OCI-LY3 (cell line): ENCODE results near the gene PDE4D.

Source experiments
- H2AFZ ChIP-seq: fragments of 200-600, 300-600 bp; shearing (Covaris generic); 2 replicates; pipeline ENCODE4 v1.6.0; 2014; ENCODE audit warnings: antibody characterized with exemption, low read depth, low read length
- H3K27ac ChIP-seq: fragments of 200-600, 300-600 bp; sonication (generic); 2 replicates; pipeline ENCODE4 v1.5.1; 2014; ENCODE audit warnings: mild to moderate bottlenecking, low read length, moderate library complexity, mixed read lengths
- H3K27me3 ChIP-seq: fragments of 200-600, 300-600 bp; sonication (generic); 2 replicates; pipeline ENCODE4 v1.6.1; 2014; ENCODE audit warnings: low read depth, low read length, mixed read lengths
- H3K36me3 ChIP-seq: fragments of 200-600, 300-600 bp; sonication (generic); replicated peaks from 2 replicates; pipeline ENCODE3; 2014; ENCODE audit warnings: low read depth, low read length, mixed read lengths
- H3K4me1 ChIP-seq: fragments of 300-600, 200-600 bp; sonication (generic); 2 replicates; pipeline ENCODE4 v1.6.1; 2014; ENCODE audit warnings: low read length, mixed read lengths
- H3K4me2 ChIP-seq: fragments of 200-600, 300-600 bp; sonication (generic); 2 replicates; pipeline ENCODE4 v1.6.1; 2014; ENCODE audit warnings: low read length, mixed read lengths
- H3K4me3 ChIP-seq: fragments of 300-600, 200-600 bp; sonication (generic); 2 replicates; pipeline ENCODE4 v1.5.1; 2014; ENCODE audit warnings: antibody characterized with exemption, mild to moderate bottlenecking, low read length, moderate library complexity
- H3K79me2 ChIP-seq: fragments of 300-600, 200-600 bp; shearing (Covaris generic); 2 replicates; pipeline ENCODE4 v1.6.1; 2014; ENCODE audit warnings: mild to moderate bottlenecking, low read length, mixed read lengths
- H3K9ac ChIP-seq: fragments of 300-600, 200-600 bp; shearing (Covaris generic); 2 replicates; pipeline ENCODE4 v1.6.0; 2014; ENCODE audit warnings: mild to moderate bottlenecking, low read length, moderate library complexity
- H3K9me3 ChIP-seq: fragments of 200-600, 300-600 bp; shearing (Covaris generic); 2 replicates; pipeline ENCODE4 v1.6.1; 2014; ENCODE audit warnings: low read length, mixed read lengths; ENCODE audit not compliant: insufficient read depth
- H4K20me1 ChIP-seq: fragments of 200-600, 300-600 bp; sonication (generic); 2 replicates; pipeline ENCODE4 v1.6.1; 2016; ENCODE audit warnings: low read length, mixed read lengths; ENCODE audit not compliant: insufficient read depth
- CTCF ChIP-seq: fragments of 200-600, 300-600 bp; sonication (generic); IDR thresholded peaks from 2 replicates; pipeline ENCODE4 v1.5.1; 2014; ENCODE audit warnings: antibody characterized with exemption, low read length, low read depth
- EZH2phosphoT487 ChIP-seq: fragments of 200-600 bp; shearing (Covaris generic); IDR thresholded peaks from 2 replicates; pipeline ENCODE4 v1.6.1; 2018; ENCODE audit warnings: antibody characterized with exemption, mixed run types, low read depth

PDE4D gene

DNA sequence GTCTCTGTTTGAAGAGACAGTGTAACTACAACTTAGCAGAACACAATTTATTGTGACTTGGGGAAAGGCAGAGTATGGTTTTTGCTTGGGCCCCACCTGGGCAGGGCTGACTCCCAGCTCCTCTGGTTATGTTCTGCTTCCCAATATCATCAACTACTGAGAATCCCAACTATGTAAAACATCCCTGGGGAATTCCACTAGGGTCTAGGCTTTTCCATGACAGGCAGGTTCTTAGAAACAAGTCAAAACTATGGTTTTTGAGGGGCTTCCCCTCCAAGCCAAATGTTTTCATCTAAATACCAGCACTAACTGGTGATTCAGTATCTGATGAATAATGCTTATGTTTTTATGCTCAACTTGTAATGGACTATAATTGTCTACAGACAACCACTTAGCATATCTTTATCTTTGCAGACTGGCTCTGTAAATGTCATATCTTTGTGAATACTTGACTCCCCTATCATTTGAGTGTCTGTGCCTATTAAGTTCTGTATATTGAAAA, 409.5 kb downstream of the PDE4D start:
- H3K27ac ChIP-seq = no peak overlapping the region

GRCh38 chr5:59479086-59479485, 414.4 kb downstream of the PDE4D start:
- H3K36me3 ChIP-seq = no peaks in the 10 kb centered on the region
- H3K9me3 ChIP-seq = no peaks in the 10 kb centered on the region
- H3K27me3 ChIP-seq = no peaks in the 10 kb centered on the region
- H2AFZ ChIP-seq = no peak overlapping the region
- no peak overlapping the region for H3K4me2 ChIP-seq
- H3K9ac ChIP-seq = no peak overlapping the region
- TF ChIP-seq CTCF (no peak), EZH2phosphoT487 (no peak)
- no peak overlapping the region for H3K4me3 ChIP-seq
- no peaks in the 10 kb centered on the region for H4K20me1 ChIP-seq
- H3K79me2 ChIP-seq = no peaks in the 10 kb centered on the region
- no peaks in the 10 kb centered on the region for H3K4me1 ChIP-seq
- H3K27ac ChIP-seq = no peak overlapping the region

More for the DNA sequence above, 409.5 kb downstream of the PDE4D start:
- Histone ChIP-seq H3K4me3 (no peak overlapping the region), H3K4me1 (no peaks in the 10 kb centered on the region), H3K9me3 (no peaks in the 10 kb centered on the region), H3K4me2 (no peak overlapping the region), H3K36me3 (no peaks in the 10 kb centered on the region), H3K9ac (no peak overlapping the region), H3K79me2 (no peaks in the 10 kb centered on the region), H4K20me1 (no peaks in the 10 kb centered on the region), H2AFZ (no peak overlapping the region), H3K27me3 (no peaks in the 10 kb centered on the region)
- TF ChIP-seq CTCF (no peak), EZH2phosphoT487 (no peak)

GRCh38 chr5:59474324-59474723, 419.2 kb downstream of the PDE4D start:
- Histone ChIP-seq H2AFZ (no peak overlapping the region), H3K27me3 (no peaks in the 10 kb centered on the region), H3K4me1 (no peaks in the 10 kb centered on the region), H3K36me3 (no peaks in the 10 kb centered on the region), H3K9ac (no peak overlapping the region), H4K20me1 (no peaks in the 10 kb centered on the region), H3K4me3 (no peak overlapping the region), H3K79me2 (no peaks in the 10 kb centered on the region), H3K4me2 (no peak overlapping the region), H3K27ac (no peak overlapping the region), H3K9me3 (no peaks in the 10 kb centered on the region)
- no peak for TF ChIP-seq EZH2phosphoT487
- no peak for TF ChIP-seq CTCF

DNA sequence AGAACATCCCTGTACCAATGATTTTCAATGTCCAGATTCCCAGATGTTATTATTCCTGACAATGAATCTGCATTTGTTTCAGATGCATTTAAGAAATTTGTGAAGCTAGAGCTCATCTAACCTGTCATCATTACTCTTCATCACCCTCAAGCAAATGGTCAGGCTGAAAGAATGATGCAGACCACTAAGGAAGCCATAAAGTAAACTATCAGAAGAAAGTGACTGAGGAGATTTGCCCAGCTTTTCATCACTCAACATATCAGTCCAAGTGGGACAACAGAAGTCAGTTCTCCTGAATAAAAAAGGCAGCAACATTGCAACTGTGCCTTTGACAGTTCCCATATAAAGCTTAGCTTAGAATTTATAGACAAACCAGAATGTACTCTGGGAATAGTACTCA, 419.9 kb downstream of the PDE4D start:
- no peaks in the 10 kb centered on the region for H3K79me2 ChIP-seq
- no peak overlapping the region for H2AFZ ChIP-seq
- no peak overlapping the region for H3K9ac ChIP-seq
- H3K9me3 ChIP-seq = no peaks in the 10 kb centered on the region
- no peaks in the 10 kb centered on the region for H3K36me3 ChIP-seq
- no peak overlapping the region for H3K4me2 ChIP-seq
- no peaks in the 10 kb centered on the region for H3K27me3 ChIP-seq
- no peak overlapping the region for H3K4me3 ChIP-seq
- TF ChIP-seq CTCF (no peak), EZH2phosphoT487 (no peak)
- H3K4me1 ChIP-seq = no peaks in the 10 kb centered on the region
- no peak overlapping the region for H3K27ac ChIP-seq
- no peaks in the 10 kb centered on the region for H4K20me1 ChIP-seq
